Measurements from ENCODE around the gene EFCAB6. TPM values are rescaled to one million over a fixed set of nuclear protein-coding genes. Genes with fewer than 3 reads are reported as not detected.

Gene EFCAB6
- total and polyA plus RNA-seq, 5 donors from 2014 or later = 0.18 to 0.77 (median 0.30) TPM; not detected in 2

- Histone ChIP-seq H3K4me1 (ENCODE audit: control insufficient read depth, insufficient read depth, low read length, poor library complexity, severe bottlenecking) (no peaks in the 10 kb centered on the region), H3K27me3 (ENCODE audit: control insufficient read depth, insufficient read depth, low read length) (no peaks in the 10 kb centered on the region), H3K27ac (ENCODE audit: insufficient read depth, low read length, poor library complexity, severe bottlenecking) (no peak overlapping the region), H3K36me3 (ENCODE audit: control insufficient read depth, insufficient read depth, low read length) (no peaks in the 10 kb centered on the region), H3K9me3 (ENCODE audit: control insufficient read depth in 2 of 2, low read length in 2 of 2) (no peaks in the 10 kb centered on the region), H3K4me3 (ENCODE audit: low read depth, low read length) (no peak overlapping the region)
- H3K4me1 Mint-ChIP-seq = peaks cover 0 to 14% (median 3%) of the 10 kb centered on the region in 4 donors
- H3K36me3 Mint-ChIP-seq = no peaks in the 10 kb centered on the region
- H3K27ac Mint-ChIP-seq = no peak overlapping the region
- H3K27me3 Mint-ChIP-seq = no peaks in the 10 kb centered on the region
- peak overlapping the region in 2 of 4 donors; percentile 14 to 74 for H3K4me3 Mint-ChIP-seq
- ATAC-seq (ENCODE audit: low read depth in 2 of 2) = no peak
- no peaks in the 10 kb centered on the region for H3K9me3 Mint-ChIP-seq
- DNase-seq = no peak
Observed at GRCh38 chr22:43482318-43482625, 329.8 kb downstream of the EFCAB6 start.

GRCh38 chr22:43481568-43482317, 330.4 kb downstream of the EFCAB6 start:
- no peaks in the 10 kb centered on the region for H3K36me3 Mint-ChIP-seq
- peak overlapping the region; percentile 14 to 85 (median 60) for H3K4me3 Mint-ChIP-seq
- peaks cover 0 to 14% (median 3%) of the 10 kb centered on the region in 4 donors for H3K4me1 Mint-ChIP-seq
- Histone ChIP-seq H3K4me3 (ENCODE audit: low read depth, low read length) (no peak overlapping the region), H3K27me3 (ENCODE audit: control insufficient read depth, insufficient read depth, low read length) (no peaks in the 10 kb centered on the region), H3K36me3 (ENCODE audit: control insufficient read depth, insufficient read depth, low read length) (no peaks in the 10 kb centered on the region), H3K9me3 (ENCODE audit: control insufficient read depth in 2 of 2, low read length in 2 of 2) (no peaks in the 10 kb centered on the region), H3K27ac (ENCODE audit: insufficient read depth, low read length, poor library complexity, severe bottlenecking) (no peak overlapping the region), H3K4me1 (ENCODE audit: control insufficient read depth, insufficient read depth, low read length, poor library complexity, severe bottlenecking) (no peaks in the 10 kb centered on the region)
- no peaks in the 10 kb centered on the region for H3K9me3 Mint-ChIP-seq
- ATAC-seq (ENCODE audit: low read depth in 2 of 2) = no peak
- no peaks in the 10 kb centered on the region for H3K27me3 Mint-ChIP-seq
- H3K27ac Mint-ChIP-seq = peak overlapping the region in 2 of 3 donors; percentile 59 to 88
- peak in 2 of 3 donors; percentile 1 to 26 for DNase-seq

- peaks cover 0 to 14% (median 3%) of the 10 kb centered on the region in 4 donors for H3K4me1 Mint-ChIP-seq
- no peaks in the 10 kb centered on the region for H3K27me3 ChIP-seq (ENCODE audit: control insufficient read depth, insufficient read depth, low read length)
- H3K36me3 Mint-ChIP-seq = no peaks in the 10 kb centered on the region
- H3K9me3 ChIP-seq (ENCODE audit: control insufficient read depth in 2 of 2, low read length in 2 of 2) = no peaks in the 10 kb centered on the region
- no peaks in the 10 kb centered on the region for H3K36me3 ChIP-seq (ENCODE audit: control insufficient read depth, insufficient read depth, low read length)
- no peaks in the 10 kb centered on the region for H3K4me1 ChIP-seq (ENCODE audit: control insufficient read depth, insufficient read depth, low read length, poor library complexity, severe bottlenecking)
- ATAC-seq (ENCODE audit: low read depth in 2 of 2) = no peak
- H3K27ac Mint-ChIP-seq = no peak overlapping the region
- no peak overlapping the region for H3K4me3 ChIP-seq (ENCODE audit: low read depth, low read length)
- no peak overlapping the region for H3K4me3 Mint-ChIP-seq
- H3K27me3 Mint-ChIP-seq = no peaks in the 10 kb centered on the region
- H3K27ac ChIP-seq (ENCODE audit: insufficient read depth, low read length, poor library complexity, severe bottlenecking) = no peak overlapping the region
- no peaks in the 10 kb centered on the region for H3K9me3 Mint-ChIP-seq
- no peak for DNase-seq
Observed at GRCh38 chr22:43479962-43480361, 332.1 kb downstream of the EFCAB6 start.

GRCh38 chr22:43479301-43479950, 332.7 kb downstream of the EFCAB6 start:
- no peak overlapping the region for H3K27ac Mint-ChIP-seq
- no peaks in the 10 kb centered on the region for H3K4me1 ChIP-seq (ENCODE audit: control insufficient read depth, insufficient read depth, low read length, poor library complexity, severe bottlenecking)
- H3K27ac ChIP-seq (ENCODE audit: insufficient read depth, low read length, poor library complexity, severe bottlenecking) = no peak overlapping the region
- no peaks in the 10 kb centered on the region for H3K9me3 ChIP-seq (ENCODE audit: control insufficient read depth in 2 of 2, low read length in 2 of 2)
- H3K4me1 Mint-ChIP-seq = peaks cover 0 to 14% (median 3%) of the 10 kb centered on the region in 4 donors
- no peaks in the 10 kb centered on the region for H3K9me3 Mint-ChIP-seq
- ATAC-seq (ENCODE audit: low read depth in 2 of 2) = no peak
- no peak for DNase-seq
- H3K27me3 ChIP-seq (ENCODE audit: control insufficient read depth, insufficient read depth, low read length) = no peaks in the 10 kb centered on the region
- H3K36me3 Mint-ChIP-seq = no peaks in the 10 kb centered on the region
- H3K27me3 Mint-ChIP-seq = no peaks in the 10 kb centered on the region
- no peaks in the 10 kb centered on the region for H3K36me3 ChIP-seq (ENCODE audit: control insufficient read depth, insufficient read depth, low read length)
- H3K4me3 ChIP-seq (ENCODE audit: low read depth, low read length) = no peak overlapping the region
- no peak overlapping the region for H3K4me3 Mint-ChIP-seq

Other genes with a start within 250 kb of the EFCAB6 start
- gene SULT4A1, start 50.2 kb upstream of the EFCAB6 start, total RNA-seq = not detected
- gene SULT4A1, start 50.2 kb upstream of the EFCAB6 start, polyA plus RNA-seq = not detected
- gene PNPLA5, start 79.7 kb upstream of the EFCAB6 start, total RNA-seq = not detected
- not detected for gene PNPLA5, start 79.7 kb upstream of the EFCAB6 start, polyA plus RNA-seq
- not detected for gene PNPLA3, start 111.5 kb upstream of the EFCAB6 start, total RNA-seq
- not detected for gene PNPLA3, start 111.5 kb upstream of the EFCAB6 start, polyA plus RNA-seq
- gene SAMM50, start 143.1 kb upstream of the EFCAB6 start, total RNA-seq = 25.1 TPM
- 10 to 100 TPM; 75.3 to 96.4 (median 76.6) TPM for gene SAMM50, start 143.1 kb upstream of the EFCAB6 start, polyA plus RNA-seq
- gene PARVB, start 212.0 kb upstream of the EFCAB6 start, total RNA-seq = 20.6 TPM
- 10 to 100 TPM in 1 of 4 donors, 1 to 10 TPM in 3; 3.7 to 13.8 (median 5.0) TPM for gene PARVB, start 212.0 kb upstream of the EFCAB6 start, polyA plus RNA-seq

Data from CD4-positive, CD25-positive, alpha-beta regulatory T cell (primary cell).